ENCODE measurements around the gene MUC5B.
"Not testable (repeated sequence)": the region's sequence is repeated elsewhere in the genome, so short reads cannot be mapped to it uniquely, and the experiment has no call there.

The MUC5B gene

DNA sequence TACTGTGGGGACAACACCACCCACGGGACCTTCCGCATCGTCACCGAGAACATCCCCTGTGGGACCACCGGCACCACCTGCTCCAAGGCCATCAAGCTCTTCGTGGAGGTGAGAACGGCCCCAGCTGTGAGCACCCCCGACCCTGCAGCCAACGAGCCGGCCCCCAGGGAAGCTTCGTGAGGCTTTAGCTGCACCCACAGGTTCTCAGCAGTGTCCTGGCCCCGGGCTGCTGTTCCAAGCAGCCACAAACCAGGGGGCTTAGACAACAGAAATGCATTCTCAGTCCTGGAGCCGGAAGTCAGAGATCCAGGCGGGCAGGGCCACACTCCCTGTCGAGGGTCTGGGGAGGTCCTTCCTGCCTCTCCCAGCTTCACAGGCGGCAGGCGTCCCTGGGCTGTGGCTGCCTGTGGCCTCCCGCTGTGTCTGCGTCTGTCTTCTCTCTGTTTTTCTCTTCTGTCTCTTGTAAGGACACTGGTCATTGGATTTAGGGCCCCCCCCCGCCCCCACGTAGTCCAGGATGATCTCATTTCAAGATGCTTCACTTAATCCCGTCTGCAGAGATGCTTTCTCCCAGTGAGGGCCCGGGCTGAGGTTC lies 12.5 kb downstream of the MUC5B start:
- no peak for DNase-seq

DNA sequence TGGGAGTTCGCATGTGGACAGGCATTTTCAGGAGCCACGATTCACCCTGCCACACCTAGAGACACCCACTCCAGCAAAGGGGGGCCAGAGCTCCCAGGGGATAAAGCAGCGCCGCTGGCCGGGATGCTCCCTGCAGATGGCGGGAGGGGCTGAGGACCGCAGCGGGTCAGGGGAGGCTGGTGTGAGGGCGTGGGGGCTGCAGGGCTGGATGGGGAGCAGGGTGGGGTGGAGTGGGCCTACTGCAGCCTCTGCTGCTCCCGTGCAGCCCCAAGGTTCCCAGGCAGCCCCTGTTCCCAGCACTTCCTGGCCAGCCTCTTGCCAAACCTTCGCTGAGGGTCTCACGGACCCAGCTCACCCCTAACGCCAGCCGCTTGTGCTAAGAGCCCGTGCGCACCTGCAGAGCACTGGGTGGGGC lies 13.0 kb downstream of the MUC5B start:
- no peak for DNase-seq

DNA sequence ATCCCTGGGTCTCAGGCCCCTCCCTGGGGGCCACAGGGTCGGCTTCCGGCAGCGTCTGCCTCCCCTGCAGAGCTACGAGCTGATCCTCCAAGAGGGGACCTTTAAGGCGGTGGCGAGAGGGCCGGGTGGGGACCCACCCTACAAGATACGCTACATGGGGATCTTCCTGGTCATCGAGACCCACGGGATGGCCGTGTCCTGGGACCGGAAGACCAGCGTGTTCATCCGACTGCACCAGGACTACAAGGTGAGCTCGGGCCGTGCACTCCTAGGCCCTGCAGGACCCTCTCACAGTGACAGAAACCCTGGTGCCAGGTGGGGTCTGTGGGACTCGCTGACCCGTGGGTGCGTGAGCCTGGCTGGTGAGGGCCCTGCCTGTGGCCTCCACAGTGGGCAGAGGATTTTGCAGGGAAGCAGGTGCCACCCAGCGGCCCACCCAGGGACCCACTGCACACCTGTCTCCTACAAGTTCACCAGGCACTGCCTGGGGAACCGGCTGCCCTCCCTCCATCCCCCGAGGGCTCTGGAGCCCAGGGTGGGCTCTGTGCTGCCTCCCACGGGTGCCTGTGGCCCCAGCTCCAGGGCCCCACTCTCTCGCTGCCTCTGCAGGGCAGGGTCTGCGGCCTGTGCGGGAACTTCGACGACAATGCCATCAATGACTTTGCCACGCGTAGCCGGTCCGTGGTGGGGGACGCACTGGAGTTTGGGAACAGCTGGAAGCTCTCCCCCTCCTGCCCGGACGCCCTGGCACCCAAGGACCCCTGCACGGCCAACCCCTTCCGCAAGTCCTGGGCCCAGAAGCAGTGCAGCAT lies 13.7 kb downstream of the MUC5B start:
- DNase-seq = no peak

DNA sequence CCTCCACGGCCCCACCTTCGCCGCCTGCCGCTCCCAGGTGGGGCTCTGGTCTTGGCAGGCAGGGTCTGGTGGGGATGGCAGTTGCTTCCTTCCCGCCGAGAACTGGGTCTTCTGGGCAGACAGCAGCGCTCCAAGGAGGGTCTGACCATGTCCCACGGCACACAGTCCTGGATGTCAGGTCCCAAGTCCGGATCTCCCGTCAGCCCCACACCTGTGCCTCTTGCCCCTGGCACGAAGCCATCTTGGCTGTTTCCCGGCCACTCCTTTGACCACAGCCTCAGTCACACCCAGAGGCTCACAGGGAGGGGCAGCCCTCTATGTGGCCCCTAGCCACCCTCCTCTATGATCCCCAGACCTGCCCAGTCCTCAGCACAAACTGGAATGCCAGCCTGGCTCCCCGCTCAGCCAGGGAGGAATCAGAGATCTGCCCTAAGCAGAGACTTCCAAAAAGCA lies 14.3 kb downstream of the MUC5B start:
- DNase-seq = no peak

DNA sequence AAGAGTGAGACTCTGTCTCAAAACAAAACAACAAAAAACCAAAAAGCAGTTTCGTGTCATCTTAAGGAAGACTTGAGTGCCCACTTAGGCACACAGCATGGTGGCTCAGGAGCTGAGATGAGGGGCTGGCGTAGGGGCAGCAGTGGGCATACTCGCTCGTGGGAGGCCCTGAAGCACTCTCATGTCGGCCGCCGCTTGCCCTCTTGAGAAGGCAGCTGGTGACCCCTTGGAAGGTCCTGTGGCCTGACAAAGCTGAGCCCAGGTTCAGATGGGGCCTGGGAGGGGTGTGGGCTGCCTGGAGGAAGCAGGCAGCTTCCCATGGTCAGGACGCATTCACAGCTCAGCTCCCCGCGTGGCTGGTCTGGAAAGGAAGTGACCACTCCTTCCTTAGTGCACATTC lies 15.0 kb downstream of the MUC5B start:
- DNase-seq = no peak

DNA sequence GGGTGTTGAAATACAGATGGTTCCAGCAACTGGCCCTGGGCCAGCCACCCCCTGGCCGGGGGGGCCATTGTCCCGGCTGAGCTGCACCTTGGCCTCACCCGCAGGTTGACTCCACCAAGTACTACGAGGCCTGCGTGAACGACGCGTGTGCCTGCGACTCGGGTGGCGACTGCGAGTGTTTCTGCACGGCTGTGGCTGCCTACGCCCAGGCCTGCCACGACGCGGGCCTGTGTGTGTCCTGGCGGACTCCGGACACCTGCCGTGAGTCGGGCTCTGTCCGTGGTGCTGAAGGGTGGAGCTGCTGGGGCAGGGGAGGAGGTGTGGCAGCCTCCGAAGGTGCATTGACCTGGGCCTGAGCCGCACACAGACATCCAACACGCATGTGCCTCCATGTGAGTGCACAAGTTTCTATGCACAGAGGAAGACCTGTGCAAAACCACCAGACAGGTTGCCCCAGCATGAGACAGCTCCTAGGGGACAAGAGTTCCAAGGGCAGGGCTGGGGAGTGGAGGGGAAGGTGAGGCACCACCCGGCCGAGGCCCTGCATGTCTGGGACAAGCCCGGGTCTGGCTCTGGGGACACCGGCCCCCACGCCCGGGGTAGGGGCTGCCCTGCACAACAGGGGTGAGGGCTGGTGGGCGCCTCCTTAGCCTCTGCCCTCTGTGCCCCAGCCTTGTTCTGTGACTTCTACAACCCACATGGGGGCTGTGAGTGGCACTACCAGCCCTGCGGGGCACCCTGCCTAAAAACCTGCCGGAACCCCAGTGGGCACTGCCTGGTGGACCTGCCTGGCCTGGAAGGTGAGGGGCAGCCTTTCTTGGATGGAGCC lies 16.1 kb downstream of the MUC5B start:
- DNase-seq = no peak

DNA sequence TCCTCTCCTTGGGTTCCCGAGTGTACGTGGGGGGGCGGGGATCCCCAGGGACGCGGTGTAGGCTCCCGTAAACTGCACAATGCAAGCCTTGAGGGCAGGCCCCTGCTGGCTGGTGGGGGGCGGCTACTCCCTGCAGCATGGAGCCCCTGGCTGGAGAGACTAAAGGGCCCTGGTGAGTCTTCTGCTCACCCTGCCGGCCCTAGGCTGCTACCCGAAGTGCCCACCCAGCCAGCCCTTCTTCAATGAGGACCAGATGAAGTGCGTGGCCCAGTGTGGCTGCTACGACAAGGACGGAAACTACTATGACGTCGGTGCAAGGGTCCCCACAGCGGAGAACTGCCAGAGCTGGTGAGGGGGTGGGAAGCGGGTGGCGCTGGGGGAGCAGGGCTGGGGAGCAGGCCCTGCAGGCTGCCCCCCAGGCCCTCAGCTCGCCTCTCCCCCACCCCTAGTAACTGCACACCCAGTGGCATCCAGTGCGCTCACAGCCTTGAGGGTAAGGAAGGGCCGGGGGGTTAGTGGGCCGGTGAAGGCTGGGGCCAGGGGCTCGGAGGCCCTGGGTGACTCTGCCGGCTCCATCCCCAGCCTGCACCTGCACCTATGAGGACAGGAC lies 16.8 kb downstream of the MUC5B start:
- DNase-seq = no peak

DNA sequence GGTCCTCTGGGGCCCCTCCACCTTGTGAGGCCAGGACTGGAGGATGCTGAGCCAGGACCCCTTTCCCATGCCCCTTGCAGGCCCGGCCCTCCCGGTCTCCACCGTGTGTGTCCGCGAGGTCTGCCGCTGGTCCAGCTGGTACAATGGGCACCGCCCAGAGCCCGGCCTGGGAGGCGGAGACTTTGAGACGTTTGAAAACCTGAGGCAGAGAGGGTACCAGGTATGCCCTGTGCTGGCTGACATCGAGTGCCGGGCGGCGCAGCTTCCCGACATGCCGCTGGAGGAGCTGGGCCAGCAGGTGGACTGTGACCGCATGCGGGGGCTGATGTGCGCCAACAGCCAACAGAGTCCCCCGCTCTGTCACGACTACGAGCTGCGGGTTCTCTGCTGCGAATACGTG lies 17.9 kb downstream of the MUC5B start:
- no peak for DNase-seq

DNA sequence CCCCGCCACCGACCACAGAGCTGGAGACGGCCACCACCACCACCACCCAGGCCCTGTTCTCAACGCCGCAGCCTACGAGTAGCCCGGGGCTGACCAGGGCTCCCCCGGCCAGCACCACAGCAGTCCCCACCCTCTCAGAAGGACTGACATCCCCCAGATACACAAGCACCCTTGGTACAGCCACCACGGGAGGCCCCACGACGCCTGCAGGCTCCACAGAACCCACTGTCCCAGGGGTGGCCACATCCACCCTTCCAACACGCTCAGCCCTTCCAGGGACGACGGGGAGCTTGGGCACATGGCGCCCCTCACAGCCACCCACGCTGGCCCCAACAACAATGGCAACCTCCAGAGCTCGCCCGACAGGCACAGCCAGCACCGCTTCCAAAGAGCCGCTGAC lies 18.8 kb downstream of the MUC5B start:
- DNase-seq = no peak

DNA sequence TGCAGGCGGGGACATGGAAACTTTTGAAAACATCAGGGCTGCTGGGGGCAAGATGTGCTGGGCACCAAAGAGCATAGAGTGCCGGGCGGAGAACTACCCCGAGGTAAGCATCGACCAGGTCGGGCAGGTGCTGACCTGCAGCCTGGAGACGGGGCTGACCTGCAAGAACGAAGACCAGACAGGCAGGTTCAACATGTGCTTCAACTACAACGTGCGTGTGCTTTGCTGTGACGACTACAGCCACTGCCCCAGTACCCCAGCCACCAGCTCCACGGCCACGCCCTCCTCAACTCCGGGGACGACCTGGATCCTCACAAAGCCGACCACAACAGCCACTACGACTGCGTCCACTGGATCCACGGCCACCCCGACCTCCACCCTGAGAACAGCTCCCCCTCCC lies 19.4 kb downstream of the MUC5B start:
- no peak for DNase-seq

DNA sequence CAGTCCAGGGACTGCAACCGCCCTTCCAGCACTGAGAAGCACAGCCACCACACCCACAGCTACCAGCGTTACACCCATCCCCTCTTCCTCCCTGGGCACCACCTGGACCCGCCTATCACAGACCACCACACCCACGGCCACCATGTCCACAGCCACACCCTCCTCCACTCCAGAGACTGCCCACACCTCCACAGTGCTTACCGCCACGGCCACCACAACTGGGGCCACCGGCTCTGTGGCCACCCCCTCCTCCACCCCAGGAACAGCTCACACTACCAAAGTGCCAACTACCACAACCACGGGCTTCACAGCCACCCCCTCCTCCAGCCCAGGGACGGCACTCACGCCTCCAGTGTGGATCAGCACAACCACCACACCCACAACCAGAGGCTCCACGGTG lies 19.9 kb downstream of the MUC5B start:
- not testable (repeated sequence) for DNase-seq

DNA sequence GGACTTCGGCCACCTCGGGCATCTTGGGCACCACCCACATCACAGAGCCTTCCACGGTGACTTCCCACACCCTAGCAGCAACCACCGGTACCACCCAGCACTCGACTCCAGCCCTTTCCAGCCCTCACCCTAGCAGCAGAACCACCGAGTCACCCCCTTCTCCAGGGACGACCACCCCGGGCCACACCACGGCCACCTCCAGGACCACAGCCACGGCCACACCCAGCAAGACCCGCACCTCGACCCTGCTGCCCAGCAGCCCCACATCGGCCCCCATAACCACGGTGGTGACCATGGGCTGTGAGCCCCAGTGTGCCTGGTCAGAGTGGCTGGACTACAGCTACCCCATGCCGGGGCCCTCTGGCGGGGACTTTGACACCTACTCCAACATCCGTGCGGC lies 20.7 kb downstream of the MUC5B start:
- DNase-seq = not testable (repeated sequence)

DNA sequence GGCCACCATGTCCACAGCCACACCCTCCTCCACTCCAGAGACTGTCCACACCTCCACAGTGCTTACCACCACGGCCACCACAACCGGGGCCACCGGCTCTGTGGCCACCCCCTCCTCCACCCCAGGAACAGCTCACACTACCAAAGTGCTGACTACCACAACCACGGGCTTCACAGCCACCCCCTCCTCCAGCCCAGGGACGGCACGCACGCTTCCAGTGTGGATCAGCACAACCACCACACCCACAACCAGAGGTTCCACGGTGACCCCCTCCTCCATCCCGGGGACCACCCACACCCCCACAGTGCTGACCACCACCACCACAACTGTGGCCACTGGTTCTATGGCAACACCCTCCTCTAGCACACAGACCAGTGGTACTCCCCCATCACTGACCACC lies 21.7 kb downstream of the MUC5B start:
- DNase-seq = not testable (repeated sequence)

DNA sequence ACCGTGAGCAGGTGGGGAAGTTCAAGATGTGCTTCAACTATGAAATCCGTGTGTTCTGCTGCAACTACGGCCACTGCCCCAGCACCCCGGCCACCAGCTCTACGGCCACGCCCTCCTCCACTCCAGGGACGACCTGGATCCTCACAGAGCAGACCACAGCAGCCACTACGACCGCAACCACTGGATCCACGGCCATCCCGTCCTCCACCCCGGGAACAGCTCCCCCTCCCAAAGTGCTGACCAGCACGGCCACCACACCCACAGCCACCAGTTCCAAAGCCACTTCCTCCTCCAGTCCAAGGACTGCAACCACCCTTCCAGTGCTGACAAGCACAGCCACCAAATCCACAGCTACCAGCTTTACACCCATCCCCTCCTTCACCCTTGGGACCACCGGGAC lies 22.9 kb downstream of the MUC5B start:
- DNase-seq = not testable (repeated sequence)

DNA sequence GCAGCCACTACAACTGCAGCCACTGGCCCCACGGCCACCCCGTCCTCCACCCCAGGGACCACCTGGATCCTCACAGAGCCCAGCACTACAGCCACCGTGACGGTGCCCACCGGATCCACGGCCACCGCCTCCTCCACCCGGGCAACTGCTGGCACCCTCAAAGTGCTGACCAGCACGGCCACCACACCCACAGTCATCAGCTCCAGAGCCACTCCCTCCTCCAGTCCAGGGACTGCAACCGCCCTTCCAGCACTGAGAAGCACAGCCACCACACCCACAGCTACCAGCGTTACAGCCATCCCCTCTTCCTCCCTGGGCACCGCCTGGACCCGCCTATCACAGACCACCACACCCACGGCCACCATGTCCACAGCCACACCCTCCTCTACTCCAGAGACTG lies 23.4 kb downstream of the MUC5B start:
- DNase-seq = not testable (repeated sequence)

DNA sequence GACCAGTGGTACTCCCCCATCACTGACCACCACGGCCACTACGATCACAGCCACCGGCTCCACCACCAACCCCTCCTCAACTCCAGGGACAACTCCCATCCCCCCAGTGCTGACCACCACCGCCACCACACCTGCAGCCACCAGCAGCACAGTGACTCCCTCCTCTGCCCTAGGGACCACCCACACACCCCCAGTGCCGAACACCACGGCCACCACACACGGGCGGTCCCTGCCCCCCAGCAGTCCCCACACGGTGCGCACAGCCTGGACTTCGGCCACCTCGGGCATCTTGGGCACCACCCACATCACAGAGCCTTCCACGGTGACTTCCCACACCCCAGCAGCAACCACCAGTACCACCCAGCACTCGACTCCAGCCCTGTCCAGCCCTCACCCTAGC lies 24.2 kb downstream of the MUC5B start:
- DNase-seq = not testable (repeated sequence)

DNA sequence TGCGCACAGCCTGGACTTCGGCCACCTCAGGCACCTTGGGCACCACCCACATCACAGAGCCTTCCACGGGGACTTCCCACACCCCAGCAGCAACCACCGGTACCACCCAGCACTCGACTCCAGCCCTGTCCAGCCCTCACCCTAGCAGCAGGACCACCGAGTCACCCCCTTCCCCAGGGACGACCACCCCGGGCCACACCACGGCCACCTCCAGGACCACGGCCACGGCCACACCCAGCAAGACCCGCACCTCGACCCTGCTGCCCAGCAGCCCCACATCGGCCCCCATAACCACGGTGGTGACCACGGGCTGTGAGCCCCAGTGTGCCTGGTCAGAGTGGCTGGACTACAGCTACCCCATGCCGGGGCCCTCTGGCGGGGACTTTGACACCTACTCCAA lies 26.1 kb downstream of the MUC5B start:
- not testable (repeated sequence) for DNase-seq

DNA sequence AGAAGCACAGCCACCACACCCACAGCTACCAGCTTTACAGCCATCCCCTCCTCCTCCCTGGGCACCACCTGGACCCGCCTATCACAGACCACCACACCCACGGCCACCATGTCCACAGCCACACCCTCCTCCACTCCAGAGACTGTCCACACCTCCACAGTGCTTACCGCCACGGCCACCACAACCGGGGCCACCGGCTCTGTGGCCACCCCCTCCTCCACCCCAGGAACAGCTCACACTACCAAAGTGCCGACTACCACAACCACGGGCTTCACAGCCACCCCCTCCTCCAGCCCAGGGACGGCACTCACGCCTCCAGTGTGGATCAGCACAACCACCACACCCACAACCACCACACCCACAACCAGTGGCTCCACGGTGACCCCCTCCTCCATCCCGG lies 27.5 kb downstream of the MUC5B start:
- not testable (repeated sequence) for DNase-seq

DNA sequence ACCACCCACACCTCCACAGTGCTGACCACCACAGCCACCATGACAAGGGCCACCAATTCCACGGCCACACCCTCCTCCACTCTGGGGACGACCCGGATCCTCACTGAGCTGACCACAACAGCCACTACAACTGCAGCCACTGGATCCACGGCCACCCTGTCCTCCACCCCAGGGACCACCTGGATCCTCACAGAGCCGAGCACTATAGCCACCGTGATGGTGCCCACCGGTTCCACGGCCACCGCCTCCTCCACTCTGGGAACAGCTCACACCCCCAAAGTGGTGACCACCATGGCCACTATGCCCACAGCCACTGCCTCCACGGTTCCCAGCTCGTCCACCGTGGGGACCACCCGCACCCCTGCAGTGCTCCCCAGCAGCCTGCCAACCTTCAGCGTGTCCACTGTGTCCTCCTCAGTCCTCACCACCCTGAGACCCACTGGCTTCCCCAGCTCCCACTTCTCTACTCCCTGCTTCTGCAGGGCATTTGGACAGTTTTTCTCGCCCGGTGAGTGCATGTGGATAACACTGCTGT lies 28.4 kb downstream of the MUC5B start:
- DNase-seq = no peak

DNA sequence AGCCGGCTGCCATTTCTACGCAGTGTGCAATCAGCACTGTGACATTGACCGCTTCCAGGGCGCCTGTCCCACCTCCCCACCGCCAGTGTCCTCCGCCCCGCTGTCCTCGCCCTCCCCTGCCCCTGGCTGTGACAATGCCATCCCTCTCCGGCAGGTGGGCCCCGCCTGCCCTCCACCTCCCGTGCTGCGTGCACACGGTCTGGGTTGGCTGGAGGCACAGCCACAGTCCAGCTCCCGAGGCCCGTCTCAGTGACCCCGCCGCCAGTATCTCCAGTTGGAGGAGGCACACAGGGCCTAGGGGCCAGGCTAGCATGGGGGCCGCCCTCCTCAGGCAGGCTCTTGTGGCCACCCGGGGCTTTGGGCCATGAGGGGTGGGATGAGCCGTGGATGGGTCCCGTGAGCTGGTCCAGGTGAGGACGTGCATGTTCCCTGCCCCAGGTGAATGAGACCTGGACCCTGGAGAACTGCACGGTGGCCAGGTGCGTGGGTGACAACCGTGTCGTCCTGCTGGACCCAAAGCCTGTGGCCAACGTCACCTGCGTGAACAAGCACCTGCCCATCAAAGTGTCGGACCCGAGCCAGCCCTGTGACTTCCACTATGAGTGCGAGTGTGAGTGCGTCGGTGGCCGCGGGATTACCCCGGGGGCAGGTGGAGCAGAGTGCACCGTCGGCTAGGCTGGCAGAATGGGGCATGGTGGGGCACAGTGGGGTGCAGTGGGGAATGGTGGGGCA lies 29.7 kb downstream of the MUC5B start:
- no peak for DNase-seq

DNA sequence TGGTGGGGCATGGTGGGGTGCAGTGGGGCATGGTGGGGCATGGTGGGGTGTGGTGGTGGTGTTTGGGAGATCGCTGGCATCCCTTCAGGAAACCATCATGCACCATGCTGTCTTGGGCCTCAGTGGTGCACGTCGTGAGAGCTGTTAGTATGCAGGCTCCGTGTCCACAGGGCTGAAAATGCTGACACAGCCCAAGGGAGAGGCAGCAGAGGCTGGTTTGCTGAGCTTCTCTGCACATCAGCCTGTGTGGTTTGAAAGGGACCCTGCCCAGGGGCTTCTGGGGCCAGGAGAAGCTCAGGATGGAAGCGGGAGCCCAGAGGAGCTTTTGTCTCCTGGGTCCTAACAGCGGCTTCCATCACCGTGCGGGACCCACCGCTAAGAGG lies 30.2 kb downstream of the MUC5B start:
- DNase-seq = no peak

DNA sequence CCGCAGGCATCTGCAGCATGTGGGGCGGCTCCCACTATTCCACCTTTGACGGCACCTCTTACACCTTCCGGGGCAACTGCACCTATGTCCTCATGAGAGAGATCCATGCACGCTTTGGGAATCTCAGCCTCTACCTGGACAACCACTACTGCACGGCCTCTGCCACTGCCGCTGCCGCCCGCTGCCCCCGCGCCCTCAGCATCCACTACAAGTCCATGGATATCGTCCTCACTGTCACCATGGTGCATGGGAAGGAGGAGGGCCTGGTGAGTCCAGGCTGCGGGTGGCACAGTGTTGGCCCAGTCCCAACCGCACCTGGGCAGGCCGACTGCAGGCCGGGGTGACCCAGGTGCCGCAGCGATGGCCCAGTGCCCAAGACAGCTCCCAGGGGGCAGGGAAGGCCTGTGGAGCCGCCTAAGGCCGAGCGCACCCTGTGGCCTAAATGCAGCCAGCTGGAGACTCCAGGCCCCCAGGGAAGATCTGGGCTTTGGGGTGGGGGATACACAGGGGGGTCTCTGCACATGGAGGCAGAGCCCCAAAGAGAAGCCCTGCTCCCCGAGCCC lies 31.3 kb downstream of the MUC5B start:
- no peak for DNase-seq
